ENCODE measurements around the gene RLN1.

GRCh38 chr9:5310851-5311250 lies 28.8 kb downstream of the RLN1 start:
- TF ChIP-seq CTCF (IDR thresholded peaks at IDR 0.05) = no peak
- TF ChIP-seq POLR2A (IDR thresholded peaks at IDR 0.05) = no peak

All from lower leg skin (tissue), 3 donors.